Large intestine (tissue), 3 donors: Measurements from ENCODE around the gene ZBTB47. TPM values are rescaled to one million over a fixed set of nuclear protein-coding genes. Genes with fewer than 3 reads are reported as not detected.
A peak's percentile ranks its signal among the peaks of the same experiment; 100 is the strongest.

Experiments
- DNase-seq, 2 donors: peaks; one replicate each; pipeline versions ENCODE4 v3.0.0 to v3.0.0-alpha.2; 2013
- H3K27ac ChIP-seq: one replicate; pipeline ENCODE4 v1.5.1; 2013; ENCODE audit warnings: low read length
- H3K27me3 ChIP-seq: 2 replicates; pipeline ENCODE4 v1.6.1; 2013; ENCODE audit warnings: low read length; ENCODE audit not compliant: control insufficient read depth, insufficient read depth
- H3K36me3 ChIP-seq: 2 replicates; pipeline ENCODE4 v1.6.1; 2013; ENCODE audit warnings: low read length; ENCODE audit not compliant: control insufficient read depth, insufficient read depth
- H3K4me1 ChIP-seq: one replicate; pipeline ENCODE4 v1.6.1; 2013; ENCODE audit warnings: low read length; ENCODE audit not compliant: control insufficient read depth, insufficient read depth
- H3K4me3 ChIP-seq: one replicate; pipeline ENCODE4 v1.5.1; 2013; ENCODE audit warnings: low read length
- H3K9me3 ChIP-seq: one replicate; pipeline ENCODE4 v1.6.1; 2013; ENCODE audit warnings: mild to moderate bottlenecking, low read depth, low read length, moderate library complexity; ENCODE audit not compliant: control insufficient read depth
- WGBS: methylation state at CpG from one replicate; pipeline ENCODE4 v1.1.5; 2013; ENCODE audit warnings: low lambda C conversion rate; ENCODE audit not compliant: insufficient coverage; 5-methylcytosine and 5-hydroxymethylcytosine counted together
- polyA plus RNA-seq: library from polyadenylated mRNA; unstranded; fragments of 120-200 nt; gene quantifications from one replicate; pipeline ENCODE4 v1.2.1, GENCODE V29; 2013

Gene ZBTB47
- polyA plus RNA-seq, 1 donor: 12.5 TPM

DNA sequence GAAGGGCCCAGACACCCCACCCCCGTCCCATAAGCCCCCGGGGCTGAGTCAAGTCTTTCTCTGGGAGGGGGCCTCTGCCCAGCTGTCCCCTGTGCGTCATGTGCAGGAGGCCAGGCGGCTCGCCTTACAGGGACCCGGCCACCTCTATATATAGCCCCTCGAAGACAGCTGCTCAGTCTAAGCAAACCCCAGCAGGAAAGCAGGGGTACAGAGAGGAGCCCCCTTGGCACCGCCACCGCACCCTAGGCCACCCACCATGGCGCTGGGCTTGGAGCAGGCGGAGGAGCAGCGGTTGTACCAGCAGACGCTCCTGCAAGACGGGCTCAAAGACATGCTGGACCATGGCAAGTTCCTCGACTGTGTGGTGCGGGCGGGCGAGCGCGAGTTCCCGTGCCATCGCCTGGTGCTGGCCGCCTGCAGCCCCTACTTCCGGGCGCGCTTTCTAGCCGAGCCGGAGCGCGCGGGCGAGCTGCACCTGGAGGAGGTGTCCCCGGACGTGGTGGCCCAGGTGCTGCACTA lies 31.9 kb downstream of the ZBTB47 start, which contains the start of gene KLHL40:
Gene KLHL40 (plus strand): TSS at position 175 of the 519 bp plus-strand sequence. CDS start 82 bp downstream, at position 257.
- Histone ChIP-seq H3K27ac (no peak within 1 kb of the TSS), H3K27me3 (peaks cover 58% of the 10 kb centered on the region), H3K4me3 (no peak within 1 kb of the TSS), H3K9me3 (no peaks in the 10 kb centered on the region), H3K4me1 (no peaks in the 10 kb centered on the region), H3K36me3 (no peaks in the 10 kb centered on the region)
- WGBS: no CpG with 5 or more reads among the region's 34 CpGs
- DNase-seq: peak in 1 of 2 donors; percentile 8

DNA sequence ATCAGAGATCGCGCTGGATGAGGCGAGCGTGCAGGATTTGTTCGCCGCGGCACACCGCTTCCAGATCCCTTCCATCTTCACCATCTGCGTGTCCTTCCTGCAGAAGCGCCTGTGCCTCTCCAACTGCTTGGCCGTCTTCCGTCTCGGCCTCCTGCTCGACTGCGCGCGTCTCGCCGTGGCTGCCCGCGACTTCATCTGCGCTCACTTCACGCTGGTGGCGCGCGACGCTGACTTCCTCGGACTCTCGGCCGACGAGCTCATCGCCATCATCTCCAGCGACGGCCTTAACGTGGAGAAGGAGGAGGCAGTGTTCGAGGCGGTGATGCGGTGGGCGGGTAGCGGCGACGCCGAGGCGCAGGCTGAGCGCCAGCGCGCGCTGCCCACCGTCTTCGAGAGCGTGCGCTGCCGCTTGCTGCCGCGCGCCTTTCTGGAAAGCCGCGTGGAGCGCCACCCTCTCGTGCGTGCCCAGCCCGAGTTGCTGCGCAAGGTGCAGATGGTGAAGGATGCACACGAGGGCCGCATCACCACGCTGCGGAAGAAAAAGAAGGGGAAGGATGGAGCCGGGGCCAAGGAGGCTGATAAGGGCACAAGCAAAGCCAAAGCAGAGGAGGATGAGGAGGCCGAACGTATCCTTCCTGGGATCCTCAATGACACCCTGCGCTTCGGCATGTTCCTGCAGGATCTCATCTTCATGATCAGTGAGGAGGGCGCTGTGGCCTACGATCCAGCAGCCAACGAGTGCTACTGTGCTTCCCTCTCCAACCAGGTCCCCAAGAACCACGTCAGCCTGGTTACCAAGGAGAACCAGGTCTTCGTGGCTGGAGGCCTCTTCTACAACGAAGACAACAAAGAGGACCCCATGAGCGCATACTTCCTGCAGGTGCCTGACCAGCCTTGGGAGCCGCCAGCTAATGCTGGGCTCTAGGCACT lies 32.7 kb downstream of the ZBTB47 start:
- DNase-seq: peak in 1 of 2 donors; percentile 24
- Histone ChIP-seq H3K36me3 (no peaks in the 10 kb centered on the region), H3K4me1 (no peaks in the 10 kb centered on the region), H3K27ac (no peak overlapping the region), H3K9me3 (no peaks in the 10 kb centered on the region), H3K27me3 (peaks cover 56% of the 10 kb centered on the region), H3K4me3 (no peak overlapping the region)
- no CpG with 5 or more reads among the region's 80 CpGs for WGBS

- no CpG with 5 or more reads among the region's 7 CpGs for WGBS
- H3K4me3 ChIP-seq: no peak overlapping the region
- DNase-seq: no peak
- no peak overlapping the region for H3K27ac ChIP-seq
- H3K36me3 ChIP-seq: no peaks in the 10 kb centered on the region
- H3K4me1 ChIP-seq: no peaks in the 10 kb centered on the region
- H3K27me3 ChIP-seq: peaks cover 56% of the 10 kb centered on the region
- no peaks in the 10 kb centered on the region for H3K9me3 ChIP-seq
Observed at GRCh38 chr3:42686832-42687650, 33.5 kb downstream of the ZBTB47 start.

DNA sequence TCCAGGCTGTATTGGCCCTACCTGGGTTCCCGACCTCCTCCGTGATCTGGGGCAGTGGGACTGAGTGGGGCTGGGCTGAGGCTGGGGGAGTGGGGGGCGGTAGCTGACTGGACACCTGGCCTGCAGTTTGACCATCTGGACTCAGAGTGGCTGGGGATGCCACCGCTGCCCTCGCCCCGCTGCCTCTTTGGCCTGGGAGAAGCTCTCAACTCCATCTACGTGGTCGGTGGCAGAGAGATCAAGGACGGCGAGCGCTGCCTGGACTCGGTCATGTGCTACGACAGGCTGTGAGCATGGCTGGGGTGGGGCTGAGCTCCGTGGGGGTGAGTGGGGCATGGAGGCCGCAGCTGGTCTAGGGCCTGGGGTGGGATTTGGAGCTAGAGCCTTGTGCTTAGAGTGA lies 34.5 kb downstream of the ZBTB47 start:
- no peaks in the 10 kb centered on the region for H3K9me3 ChIP-seq
- no peak for DNase-seq
- H3K4me3 ChIP-seq: no peak overlapping the region
- H3K36me3 ChIP-seq: no peaks in the 10 kb centered on the region
- WGBS: no CpG with 5 or more reads among the region's 15 CpGs
- H3K27me3 ChIP-seq: peaks cover 49% of the 10 kb centered on the region
- H3K27ac ChIP-seq: no peak overlapping the region
- H3K4me1 ChIP-seq: no peaks in the 10 kb centered on the region

DNA sequence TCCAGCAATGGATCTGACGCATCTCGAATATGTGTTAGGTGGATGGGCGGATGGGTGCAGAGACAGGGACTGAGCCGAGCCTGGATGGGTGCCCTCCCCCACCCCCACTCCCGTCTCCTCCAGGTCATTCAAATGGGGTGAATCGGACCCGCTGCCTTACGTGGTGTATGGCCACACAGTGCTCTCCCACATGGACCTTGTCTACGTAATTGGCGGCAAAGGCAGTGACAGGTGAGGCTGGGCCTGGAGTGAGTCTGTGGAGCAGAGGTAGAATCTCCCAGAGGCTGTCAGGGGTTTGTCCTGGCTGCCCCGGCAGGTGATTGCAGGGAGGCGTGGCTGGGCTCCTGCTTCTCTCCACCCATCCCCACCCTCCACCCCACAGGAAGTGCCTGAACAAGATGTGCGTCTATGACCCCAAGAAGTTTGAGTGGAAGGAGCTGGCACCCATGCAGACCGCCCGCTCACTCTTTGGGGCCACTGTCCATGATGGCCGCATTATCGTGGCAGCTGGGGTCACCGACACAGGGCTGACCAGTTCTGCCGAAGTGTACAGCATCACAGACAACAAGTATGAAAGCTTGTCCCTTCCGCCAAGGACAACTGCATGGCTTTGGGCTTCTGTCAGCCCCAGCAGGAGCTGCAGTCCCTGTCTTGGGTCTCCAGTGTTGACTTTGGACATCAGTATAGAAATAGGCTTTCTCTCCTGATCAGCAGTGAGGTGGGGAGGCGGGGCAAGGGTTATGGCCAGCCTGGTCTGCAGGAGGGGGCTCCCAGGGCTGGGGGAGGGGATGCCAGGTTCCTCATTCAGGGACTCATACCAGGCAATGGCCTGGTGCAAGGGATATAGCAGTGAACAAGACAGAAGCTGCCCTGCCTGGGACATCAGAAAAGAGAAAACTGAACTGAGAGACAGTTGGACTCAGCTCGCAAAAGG lies 35.3 kb downstream of the ZBTB47 start:
- H3K27me3 ChIP-seq: peaks cover 46% of the 10 kb centered on the region
- no peaks in the 10 kb centered on the region for H3K4me1 ChIP-seq
- no peak overlapping the region for H3K27ac ChIP-seq
- DNase-seq: no peak
- H3K4me3 ChIP-seq: no peak overlapping the region
- no peaks in the 10 kb centered on the region for H3K36me3 ChIP-seq
- H3K9me3 ChIP-seq: no peaks in the 10 kb centered on the region
- 83% methylated on average over 1 of the region's 22 CpGs for WGBS

- Histone ChIP-seq H3K9me3 (no peaks in the 10 kb centered on the region), H3K4me1 (no peaks in the 10 kb centered on the region), H3K36me3 (no peaks in the 10 kb centered on the region), H3K27ac (no peak overlapping the region), H3K4me3 (no peak overlapping the region), H3K27me3 (peaks cover 45% of the 10 kb centered on the region)
- no CpG with 5 or more reads among the region's 9 CpGs for WGBS
- DNase-seq: no peak
Observed at GRCh38 chr3:42689421-42690014, 36.0 kb downstream of the ZBTB47 start.

- Histone ChIP-seq H3K9me3 (no peaks in the 10 kb centered on the region), H3K27me3 (peaks cover 38% of the 10 kb centered on the region), H3K4me3 (no peak overlapping the region), H3K36me3 (no peaks in the 10 kb centered on the region), H3K4me1 (no peaks in the 10 kb centered on the region), H3K27ac (no peak overlapping the region)
- no peak for DNase-seq
- WGBS: 82% methylated on average over 4 of the region's 7 CpGs
Observed at GRCh38 chr3:42690191-42690590, 36.7 kb downstream of the ZBTB47 start.

DNA sequence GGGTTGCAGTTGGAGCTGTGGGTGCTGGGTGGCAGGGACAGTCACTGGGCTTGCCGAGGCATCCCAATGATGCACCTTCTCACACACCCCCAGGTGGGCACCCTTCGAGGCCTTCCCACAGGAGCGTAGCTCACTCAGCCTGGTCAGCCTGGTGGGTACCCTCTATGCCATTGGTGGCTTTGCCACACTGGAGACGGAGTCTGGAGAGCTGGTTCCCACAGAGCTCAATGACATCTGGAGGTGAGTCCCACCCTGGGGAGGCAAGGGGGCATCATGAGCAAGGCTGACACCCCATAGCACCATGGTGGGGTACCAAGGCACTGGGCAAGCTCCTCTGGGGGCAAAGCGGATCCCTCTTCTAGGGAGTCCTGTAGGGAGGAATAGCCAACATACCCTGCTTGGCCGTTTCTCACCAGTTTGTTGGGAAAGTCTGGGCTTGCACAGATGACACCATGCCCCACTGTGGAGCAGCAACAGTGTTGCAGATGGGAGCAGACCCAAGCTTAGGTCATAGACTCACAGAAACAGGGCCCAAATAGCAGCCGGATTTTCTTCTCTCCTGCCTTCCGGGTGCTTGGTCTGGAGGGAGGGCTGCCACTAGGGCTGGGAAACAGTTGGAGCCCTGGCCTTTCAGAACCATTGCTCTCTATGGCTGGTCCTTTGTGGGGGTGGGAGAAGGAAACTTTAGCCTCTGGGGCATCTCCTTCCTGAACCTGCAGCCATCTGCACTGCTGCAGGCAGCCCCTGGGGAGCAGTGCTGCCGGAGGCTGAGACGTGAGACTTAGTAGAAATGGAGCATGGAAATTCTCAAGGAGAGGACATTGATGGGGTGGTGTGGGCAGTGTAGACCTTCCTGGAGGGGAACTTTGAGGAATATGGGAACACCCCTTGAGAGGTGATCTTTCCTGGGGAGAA lies 37.5 kb downstream of the ZBTB47 start:
- Histone ChIP-seq H3K4me1 (no peaks in the 10 kb centered on the region), H3K27me3 (peaks cover 30% of the 10 kb centered on the region), H3K36me3 (no peaks in the 10 kb centered on the region), H3K27ac (no peak overlapping the region), H3K9me3 (no peaks in the 10 kb centered on the region), H3K4me3 (no peak overlapping the region)
- no peak for DNase-seq
- WGBS: no CpG with 5 or more reads among the region's 10 CpGs
